Activated CD8-positive, alpha-beta memory T cell treated with anti-CD3 and anti-CD28 coated beads for 4 hours (primary cell): ENCODE data around the gene ZBTB20.

Source experiments
- DNase-seq, 2 donors: peaks; one replicate each; pipeline ENCODE4 v3.0.0-alpha.2; 2020; ENCODE audit warnings: low read depth in 2 of 2

Gene ZBTB20

DNA sequence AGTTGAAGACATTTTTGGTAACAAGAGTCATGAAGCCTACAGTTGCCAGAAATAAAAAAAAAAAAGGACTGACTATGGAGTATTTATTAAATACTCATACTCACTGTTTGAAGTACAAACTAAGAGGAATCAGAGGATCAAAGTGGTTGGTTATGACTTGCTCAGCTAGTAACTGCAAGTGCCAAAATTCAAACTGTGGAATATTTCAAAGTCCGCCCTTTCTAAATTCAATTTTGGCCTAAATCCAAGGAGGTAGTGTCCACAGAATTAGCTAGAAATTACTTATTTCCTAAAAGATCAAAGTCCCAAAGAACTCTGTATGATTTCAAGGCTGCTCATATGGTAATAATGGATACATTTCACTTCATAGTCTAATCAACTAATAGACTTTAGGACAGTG, 274.5 kb downstream of the ZBTB20 start:
- DNase-seq = no peak

GRCh38 chr3:114872050-114872449, 275.0 kb downstream of the ZBTB20 start:
- no peak for DNase-seq

- DNase-seq = no peak
Observed at GRCh38 chr3:114867835-114868503, 279.1 kb downstream of the ZBTB20 start.

DNA sequence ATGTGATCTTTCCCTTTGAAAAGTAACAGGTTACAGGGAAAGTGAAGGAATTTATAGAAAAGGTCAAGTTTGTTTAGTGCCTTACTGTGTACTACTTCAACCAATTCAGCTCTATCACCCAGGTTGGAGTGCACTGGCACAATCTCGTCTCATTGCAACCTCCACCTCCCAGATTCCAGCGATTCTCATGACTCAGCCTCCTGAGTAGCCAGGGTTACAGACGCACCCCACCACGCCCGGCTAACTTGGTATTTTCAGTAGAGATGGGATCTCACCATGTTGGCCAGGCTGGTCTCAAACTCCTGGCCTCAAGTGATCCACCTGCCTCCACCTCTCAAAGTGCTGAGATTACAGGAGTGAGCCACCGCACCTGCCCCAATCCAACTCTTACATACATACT, 279.7 kb downstream of the ZBTB20 start:
- no peak for DNase-seq

GRCh38 chr3:114866430-114866829, 280.7 kb downstream of the ZBTB20 start:
- DNase-seq = no peak

GRCh38 chr3:114864970-114865369, 282.1 kb downstream of the ZBTB20 start:
- no peak for DNase-seq

DNA sequence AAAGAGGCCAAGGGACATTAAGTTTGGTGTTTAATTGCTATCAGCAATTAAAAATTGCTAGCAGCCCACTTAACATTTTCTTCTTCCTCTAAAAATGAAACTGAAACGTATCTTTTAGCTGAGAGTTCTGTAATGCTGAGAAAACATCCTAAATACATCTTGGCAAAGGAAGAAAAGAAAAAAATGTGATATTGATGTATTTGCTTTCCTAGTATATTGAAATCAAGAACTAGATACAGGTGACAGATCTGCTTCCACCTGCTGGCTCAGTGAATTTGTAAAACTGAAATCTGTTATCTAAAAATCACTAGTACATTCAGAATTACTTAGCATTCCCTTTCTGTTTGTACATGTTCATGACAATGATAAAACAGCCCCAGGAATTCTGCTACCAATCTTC, 283.2 kb downstream of the ZBTB20 start:
- no peak for DNase-seq

DNA sequence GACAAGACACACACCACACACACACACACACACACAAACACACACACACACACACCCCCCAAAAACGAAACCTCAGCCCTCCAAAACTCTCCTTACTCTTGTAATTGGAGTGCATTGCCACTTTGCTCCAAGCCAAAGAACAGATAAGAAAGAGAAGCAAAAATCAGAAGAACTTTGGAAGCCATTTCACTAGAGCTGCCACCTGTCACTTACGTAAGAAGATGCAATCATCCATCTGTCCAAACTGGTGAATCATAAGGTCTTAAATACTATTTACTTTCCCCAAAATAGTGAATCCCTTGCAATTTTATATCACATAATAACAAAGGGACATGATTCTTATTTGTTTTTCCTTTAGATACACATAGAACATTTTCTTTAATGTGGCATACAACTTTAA, 285.4 kb downstream of the ZBTB20 start:
- DNase-seq = no peak

DNA sequence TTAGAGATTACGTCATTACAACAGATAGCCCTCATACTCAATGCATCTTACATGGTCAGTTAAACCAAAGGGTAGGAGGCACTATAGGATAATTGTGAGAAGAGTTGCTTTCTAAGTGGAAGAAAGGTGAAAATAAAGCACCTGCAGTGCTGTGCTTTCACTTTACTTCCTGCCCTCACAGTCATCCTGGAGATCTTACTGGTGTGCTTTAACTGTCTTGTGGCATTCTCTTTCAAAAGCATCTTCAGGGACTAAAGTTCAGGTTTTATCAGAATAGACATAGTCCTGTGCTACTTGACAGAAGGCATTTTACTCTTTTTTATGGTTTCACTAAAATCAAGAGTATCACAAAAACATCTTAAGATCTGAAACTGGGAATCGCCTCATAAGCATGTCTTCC, 286.6 kb downstream of the ZBTB20 start:
- DNase-seq = no peak

DNA sequence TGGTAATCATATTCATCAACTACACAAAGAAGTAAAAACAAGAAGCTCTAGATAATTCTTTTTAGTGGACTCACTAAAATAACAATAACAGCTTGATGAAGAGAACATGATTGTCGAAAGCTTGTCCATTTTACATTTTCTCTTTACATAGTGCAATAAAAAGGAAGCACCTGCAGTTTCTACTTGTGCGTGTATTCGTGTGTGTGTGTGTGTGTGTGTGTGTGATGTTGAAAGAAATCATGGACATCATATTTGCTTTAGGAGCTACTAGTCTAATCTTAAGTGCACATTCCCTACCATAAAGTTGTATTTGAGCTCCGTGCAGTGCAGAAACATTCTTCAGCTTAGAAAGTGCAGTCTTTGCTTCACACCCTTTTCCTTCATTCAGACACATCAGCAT, 288.8 kb downstream of the ZBTB20 start:
- DNase-seq = no peak

DNA sequence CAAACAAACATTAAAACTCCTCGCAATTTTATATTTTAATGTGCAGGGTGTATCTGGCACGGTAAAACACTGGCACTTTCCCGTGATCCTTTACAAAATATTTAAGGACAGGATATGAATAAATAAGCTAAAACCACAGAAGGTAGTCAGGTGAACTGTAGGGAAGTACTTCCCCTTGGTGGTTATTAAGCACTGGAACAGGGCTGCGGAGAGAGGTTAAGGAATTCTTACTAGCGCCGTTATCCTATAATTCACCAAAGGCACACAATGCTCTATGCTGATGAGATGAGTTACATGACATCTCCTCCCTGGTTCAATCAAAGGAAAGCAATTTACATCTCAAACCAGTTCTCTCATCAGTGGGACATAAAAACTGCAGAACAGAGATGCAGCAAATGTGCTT, 289.8 kb downstream of the ZBTB20 start:
- DNase-seq = no peak

GRCh38 chr3:114856835-114857234, 290.3 kb downstream of the ZBTB20 start:
- DNase-seq = no peak

- DNase-seq = no peak
Observed at GRCh38 chr3:114855839-114856238, 291.2 kb downstream of the ZBTB20 start.

- DNase-seq = no peak
Observed at GRCh38 chr3:114852966-114853365, 294.1 kb downstream of the ZBTB20 start.

- DNase-seq = no peak
Observed at GRCh38 chr3:114850898-114851297, 296.2 kb downstream of the ZBTB20 start.

GRCh38 chr3:114848643-114849350, 298.3 kb downstream of the ZBTB20 start:
- DNase-seq = no peak

DNA sequence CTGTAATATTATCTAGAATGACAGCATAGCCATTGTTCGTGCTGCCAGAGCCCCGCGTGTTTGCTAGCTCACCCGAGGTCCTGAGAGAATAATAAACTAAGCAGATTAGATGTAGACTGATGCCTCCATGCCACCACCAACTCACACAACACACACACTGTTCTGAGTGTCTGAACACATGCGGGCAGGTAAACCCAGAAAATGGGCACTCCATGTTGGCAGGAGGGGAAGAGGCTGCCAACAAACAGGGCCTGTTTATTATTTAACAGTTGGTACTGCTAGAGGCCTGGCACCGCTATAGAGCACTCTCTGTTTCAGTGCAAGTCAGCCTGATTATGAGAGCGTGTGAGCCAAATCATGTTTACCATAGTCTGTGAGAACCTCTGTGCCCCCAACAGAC, 299.0 kb downstream of the ZBTB20 start:
- DNase-seq = no peak

DNA sequence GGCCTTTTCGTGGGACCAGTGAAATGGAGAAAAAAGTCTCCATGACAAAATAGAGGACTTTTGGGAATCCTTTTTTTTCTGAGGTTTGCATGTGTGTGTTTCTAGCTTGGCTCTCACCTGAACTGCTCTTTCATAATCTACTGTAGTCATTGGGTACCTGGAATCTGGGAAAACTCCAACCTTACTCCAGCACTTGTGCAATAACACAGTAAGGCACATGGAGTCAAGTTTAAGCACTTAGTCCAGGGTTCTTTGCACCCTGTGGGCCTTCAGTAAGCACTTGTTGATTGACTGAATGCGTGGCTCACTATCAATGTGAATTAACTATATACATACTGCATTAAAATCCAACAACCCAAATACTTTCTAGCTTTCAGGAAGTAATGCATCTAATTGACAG, 299.5 kb downstream of the ZBTB20 start:
- DNase-seq = no peak

GRCh38 chr3:114846779-114847178, 300.3 kb downstream of the ZBTB20 start:
- DNase-seq = no peak

DNA sequence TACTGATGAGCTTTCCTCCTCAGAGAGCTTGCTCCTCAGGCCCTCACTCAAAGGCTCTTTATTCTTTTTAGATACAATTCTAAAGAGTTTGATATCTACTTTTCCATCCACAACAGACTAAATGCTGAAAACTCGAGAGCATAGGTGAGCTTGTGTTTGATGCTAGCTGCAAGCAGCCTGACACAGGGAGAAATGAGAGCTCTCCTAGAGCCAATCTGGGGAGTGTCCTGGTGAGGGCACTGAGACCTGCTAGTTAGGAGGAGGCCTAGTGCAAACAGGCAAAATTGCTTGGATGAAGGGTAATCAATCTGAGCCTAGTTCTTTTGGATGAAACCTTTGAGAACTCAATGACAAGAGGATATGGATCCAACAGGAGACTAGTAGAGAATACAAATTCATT, 300.8 kb downstream of the ZBTB20 start:
- no peak for DNase-seq

- no peak for DNase-seq
Observed at GRCh38 chr3:114841515-114841914, 305.6 kb downstream of the ZBTB20 start.

DNA sequence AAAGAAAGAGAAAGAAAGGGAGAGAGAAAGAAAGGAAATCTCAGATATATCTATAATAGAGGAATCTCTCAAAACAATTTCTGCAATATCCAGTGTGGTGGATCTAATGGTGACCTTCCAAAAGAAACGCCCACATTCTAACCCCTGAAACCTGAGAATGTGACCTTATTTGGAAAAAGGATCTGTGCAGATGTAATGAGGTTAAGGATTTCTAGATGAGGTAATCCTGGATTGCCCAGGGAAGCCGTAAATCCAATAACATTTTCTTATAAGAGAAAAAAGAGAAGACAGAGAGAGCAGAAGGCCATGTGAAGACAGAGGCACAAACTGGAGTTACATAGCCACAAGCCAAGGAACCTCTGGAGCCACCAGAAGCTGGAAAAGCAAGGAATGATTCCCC, 307.6 kb downstream of the ZBTB20 start:
- no peak for DNase-seq

- no peak for DNase-seq
Observed at GRCh38 chr3:114838025-114838424, 309.1 kb downstream of the ZBTB20 start.
